ENCODE data around the gene RAD51AP1. TPM values are rescaled to one million over a fixed set of nuclear protein-coding genes. Genes with fewer than 3 reads are reported as not detected.

RAD51AP1 gene
- polyA plus RNA-seq, 3 donors: 1.0 to 1.4 (median 1.3) TPM

- Mint-ChIP-seq H3K27me3 (ENCODE audit: low read depth in 3 of 3) (peaks cover 0 to 6% (median 0%) of the 10 kb centered on the region in 3 donors), H3K4me3 (peak overlapping the region in 1 of 2 donors; percentile 76), H3K36me3 (peaks cover 0 to 6% of the 10 kb centered on the region in 2 donors), H3K4me1 (peaks cover 72% of the 10 kb centered on the region), H3K27ac (peak overlapping the region; percentile 75 to 92 (median 86)), H3K9me3 (peaks cover 0 to 2% (median 0%) of the 10 kb centered on the region in 7 donors)
- Histone ChIP-seq H3K27me3 (ENCODE audit: control insufficient read depth in 2 of 2, insufficient read depth in 2 of 2, low read length in 2 of 2) (no peaks in the 10 kb centered on the region), H3K9ac (ENCODE audit: insufficient read depth, low read length, poor library complexity, severe bottlenecking) (no peak overlapping the region), H3K27ac (ENCODE audit: low read depth in 1 of 2, low read length in 2 of 2) (peak overlapping the region; percentile 44 to 88), H3K4me2 (replicated peaks; ENCODE audit: extremely low read depth, low read length, poor library complexity, severe bottlenecking) (peak overlapping the region; percentile 60), H2AFZ (ENCODE audit: insufficient read depth, low read depth, low read length, poor library complexity, severe bottlenecking) (peak overlapping the region; percentile 48), H3K79me2 (ENCODE audit: insufficient read depth, low read length) (no peaks in the 10 kb centered on the region), H4K20me1 (ENCODE audit: insufficient read depth, low read length) (no peaks in the 10 kb centered on the region), H3K36me3 (replicated peaks in 1 of 2; ENCODE audit: control insufficient read depth in 1 of 2, insufficient read depth in 2 of 2, low read length in 2 of 2) (no peaks in the 10 kb centered on the region), H3K9me3 (replicated peaks in 1 of 2; ENCODE audit: control insufficient read depth in 1 of 2, insufficient read depth in 1 of 2, low read length in 2 of 2) (no peaks in the 10 kb centered on the region), H3K4me3 (replicated peaks in 1 of 3; ENCODE audit: low read depth in 2 of 3, low read length in 3 of 3) (peak overlapping the region in 2 of 3 experiments; percentile 8 to 64), H3K4me1 (ENCODE audit: control insufficient read depth in 1 of 2, insufficient read depth in 2 of 2, low read length in 2 of 2) (peaks cover 74 to 80% of the 10 kb centered on the region in 2 donors)
- WGBS (ENCODE audit: insufficient coverage): no CpG with 5 or more reads among the region's 2 CpGs
- intact Hi-C loops (cut with micrococcal nuclease): no loop called here
- no peak for TF ChIP-seq CTCF (IDR thresholded peaks at IDR 0.05)
- DNase-seq: no peak
Observed at GRCh38 chr12:4566474-4566873, 27.8 kb downstream of the RAD51AP1 start.

- Histone ChIP-seq H3K27ac (ENCODE audit: low read depth in 1 of 2, low read length in 2 of 2) (peak overlapping the region; percentile 86 to 88), H4K20me1 (ENCODE audit: insufficient read depth, low read length) (no peaks in the 10 kb centered on the region), H3K9me3 (replicated peaks in 1 of 2; ENCODE audit: control insufficient read depth in 1 of 2, insufficient read depth in 1 of 2, low read length in 2 of 2) (no peaks in the 10 kb centered on the region), H3K9ac (ENCODE audit: insufficient read depth, low read length, poor library complexity, severe bottlenecking) (no peak overlapping the region), H3K4me3 (replicated peaks in 1 of 3; ENCODE audit: low read depth in 2 of 3, low read length in 3 of 3) (peak overlapping the region in 2 of 3 experiments; percentile 10 to 64), H3K27me3 (ENCODE audit: control insufficient read depth in 2 of 2, insufficient read depth in 2 of 2, low read length in 2 of 2) (no peaks in the 10 kb centered on the region), H3K79me2 (ENCODE audit: insufficient read depth, low read length) (no peaks in the 10 kb centered on the region), H2AFZ (ENCODE audit: insufficient read depth, low read depth, low read length, poor library complexity, severe bottlenecking) (no peak overlapping the region), H3K36me3 (replicated peaks in 1 of 2; ENCODE audit: control insufficient read depth in 1 of 2, insufficient read depth in 2 of 2, low read length in 2 of 2) (no peaks in the 10 kb centered on the region), H3K4me2 (replicated peaks; ENCODE audit: extremely low read depth, low read length, poor library complexity, severe bottlenecking) (peak overlapping the region; percentile 60), H3K4me1 (ENCODE audit: control insufficient read depth in 1 of 2, insufficient read depth in 2 of 2, low read length in 2 of 2) (peaks cover 68 to 72% of the 10 kb centered on the region in 2 donors)
- Mint-ChIP-seq H3K4me3 (peak overlapping the region; percentile 21 to 66), H3K9me3 (peaks cover 0 to 2% (median 0%) of the 10 kb centered on the region in 7 donors), H3K27me3 (ENCODE audit: low read depth in 3 of 3) (peaks cover 0 to 6% (median 0%) of the 10 kb centered on the region in 3 donors), H3K36me3 (peaks cover 0 to 6% of the 10 kb centered on the region in 2 donors), H3K27ac (peak overlapping the region; percentile 89 to 96 (median 91)), H3K4me1 (peaks cover 64% of the 10 kb centered on the region)
- intact Hi-C loops (cut with micrococcal nuclease): no loop called here
- no peak for TF ChIP-seq CTCF (IDR thresholded peaks at IDR 0.05)
- peak; percentile 58 to 73 (median 63) for DNase-seq
- WGBS (ENCODE audit: insufficient coverage): no CpG with 5 or more reads among the region's 3 CpGs
Observed at GRCh38 chr12:4567073-4567881, 28.6 kb downstream of the RAD51AP1 start.
